Stimulated activated CD4-positive, alpha-beta T cell treated with anti-CD3 and anti-CD28 coated beads, Interleukin-15, amount 100 ng/mL, for 24 hours (primary cell): ENCODE measurements around the gene RAB29.
A peak's percentile ranks its signal among the peaks of the same experiment; 100 is the strongest.
"Not testable (repeated sequence)": the region's sequence is repeated elsewhere in the genome, so short reads cannot be mapped to it uniquely, and the experiment has no call there.

ENCODE experiments used
- DNase-seq: peaks from one replicate; pipeline ENCODE4 v3.0.0-alpha.2; 2020

The RAB29 gene

GRCh38 chr1:205775015-205775716 is at the start of gene RAB29:
Gene RAB29, minus strand, starts transcription at chr1:205775482. Its CDS starts 526 bp downstream, at chr1:205774956.
- DNase-seq: peak; percentile 89

- DNase-seq: no peak
Measured at GRCh38 chr1:205824180-205824579, 48.9 kb upstream of the RAB29 start.

GRCh38 chr1:205823260-205823659 is 48.0 kb upstream of the RAB29 start:
- DNase-seq: not testable (repeated sequence)

- DNase-seq: no peak
Measured at GRCh38 chr1:205822397-205822796, 47.1 kb upstream of the RAB29 start.

- DNase-seq: no peak
Measured at GRCh38 chr1:205817988-205818387, 42.7 kb upstream of the RAB29 start.

GRCh38 chr1:205817364-205817763 is 42.1 kb upstream of the RAB29 start:
- no peak for DNase-seq

- no peak for DNase-seq
Measured at GRCh38 chr1:205813755-205814058, 38.4 kb upstream of the RAB29 start.

GRCh38 chr1:205812878-205813754 is 37.8 kb upstream of the RAB29 start, which contains the start of gene SLC41A1:
Gene SLC41A1, minus strand, starts transcription at chr1:205813198. Its CDS starts 2,757 bp downstream, at chr1:205810441.
- peak; percentile 93 for DNase-seq

GRCh38 chr1:205812271-205812877 is 37.1 kb upstream of the RAB29 start:
- peak; percentile 28 for DNase-seq

- no peak for DNase-seq
Measured at GRCh38 chr1:205811660-205812059, 36.4 kb upstream of the RAB29 start.

- DNase-seq: no peak
Measured at GRCh38 chr1:205810448-205811157, 35.3 kb upstream of the RAB29 start.

GRCh38 chr1:205809942-205810345 is 34.7 kb upstream of the RAB29 start:
- no peak for DNase-seq

GRCh38 chr1:205809469-205809868 is 34.2 kb upstream of the RAB29 start:
- DNase-seq: no peak

GRCh38 chr1:205805082-205805711 is 29.9 kb upstream of the RAB29 start:
- peak; percentile 80 for DNase-seq

GRCh38 chr1:205804605-205805004 is 29.3 kb upstream of the RAB29 start:
- no peak for DNase-seq

GRCh38 chr1:205803986-205804385 is 28.7 kb upstream of the RAB29 start:
- DNase-seq: no peak

- no peak for DNase-seq
Measured at GRCh38 chr1:205802060-205802459, 26.8 kb upstream of the RAB29 start.

- DNase-seq: no peak
Measured at GRCh38 chr1:205800981-205801703, 25.9 kb upstream of the RAB29 start.

GRCh38 chr1:205800427-205800826 is 25.1 kb upstream of the RAB29 start:
- no peak for DNase-seq

- no peak for DNase-seq
Measured at GRCh38 chr1:205798577-205798976, 23.3 kb upstream of the RAB29 start.

- no peak for DNase-seq
Measured at GRCh38 chr1:205797168-205797567, 21.9 kb upstream of the RAB29 start.
